ENCODE data around the gene VEGFC.

GRCh38 chr4:176817204-176817603 lies 24.5 kb upstream of the VEGFC start:
- TF ChIP-seq POLR2A (IDR thresholded peaks at IDR 0.05), result no peak
- no peak for TF ChIP-seq CTCF (IDR thresholded peaks at IDR 0.05)

Data from Peyer's patch (tissue), 4 donors.